ENCODE measurements around the gene TMX4.
A peak's percentile ranks its signal among the peaks of the same experiment; 100 is the strongest.

The TMX4 gene

GRCh38 chr20:8055096-8055495, 35.5 kb upstream of the TMX4 start:
- Histone ChIP-seq H3K9me3 (ENCODE audit: low read depth, low read length) (no peaks in the 10 kb centered on the region), H3K36me3 (ENCODE audit: insufficient read depth, low read length) (no peaks in the 10 kb centered on the region), H3K27ac (no peak overlapping the region), H3K9ac (ENCODE audit: insufficient read length) (no peak overlapping the region), H3K4me3 (no peak overlapping the region)
- no peak for DNase-seq (ENCODE audit: low read depth, low spot score)
- TF ChIP-seq EZH2 (IDR thresholded peaks at IDR 0.05) (no peak), POLR2AphosphoS5 (IDR thresholded peaks at IDR 0.05; ENCODE audit: borderline replicate concordance, low read depth, low read length) (no peak), FOXP2 (optimal IDR thresholded peaks at IDR 0.05; ENCODE audit: control extremely low read depth, extremely low read length, insufficient read depth) (no peak)

GRCh38 chr20:8050157-8050837, 30.7 kb upstream of the TMX4 start:
- TF ChIP-seq FOXP2 (optimal IDR thresholded peaks at IDR 0.05; ENCODE audit: control extremely low read depth, extremely low read length, insufficient read depth): no peak
- no peak for TF ChIP-seq EZH2 (IDR thresholded peaks at IDR 0.05)
- Histone ChIP-seq H3K9ac (ENCODE audit: insufficient read length) (no peak overlapping the region), H3K9me3 (ENCODE audit: low read depth, low read length) (no peaks in the 10 kb centered on the region; the same call in 1 of the 2 replicates), H3K36me3 (ENCODE audit: insufficient read depth, low read length) (no peaks in the 10 kb centered on the region), H3K4me3 (no peak overlapping the region), H3K27ac (no peak overlapping the region)
- no peak for DNase-seq (ENCODE audit: low read depth, low spot score)

- no peak for DNase-seq (ENCODE audit: low read depth, low spot score)
- H3K36me3 ChIP-seq (ENCODE audit: insufficient read depth, low read length): no peaks in the 10 kb centered on the region
- H3K9me3 ChIP-seq (ENCODE audit: low read depth, low read length): no peaks in the 10 kb centered on the region; the same call in 1 of the 2 replicates
- no peak overlapping the region for H3K4me3 ChIP-seq
- H3K9ac ChIP-seq (ENCODE audit: insufficient read length): no peak overlapping the region
- TF ChIP-seq POLR2AphosphoS5 (IDR thresholded peaks at IDR 0.05; ENCODE audit: borderline replicate concordance, low read depth, low read length) (no peak), EZH2 (IDR thresholded peaks at IDR 0.05) (no peak), FOXP2 (optimal IDR thresholded peaks at IDR 0.05; ENCODE audit: control extremely low read depth, extremely low read length, insufficient read depth) (no peak)
- no peak overlapping the region for H3K27ac ChIP-seq
Observed at GRCh38 chr20:8049310-8049709, 29.7 kb upstream of the TMX4 start.

- DNase-seq (ENCODE audit: low read depth, low spot score): no peak
- Histone ChIP-seq H3K9me3 (ENCODE audit: low read depth, low read length) (no peaks in the 10 kb centered on the region; the same call in 1 of the 2 replicates), H3K9ac (ENCODE audit: insufficient read length) (no peak overlapping the region), H3K4me3 (no peak overlapping the region), H3K27ac (no peak overlapping the region), H3K36me3 (ENCODE audit: insufficient read depth, low read length) (no peaks in the 10 kb centered on the region)
- no peak for TF ChIP-seq EZH2 (IDR thresholded peaks at IDR 0.05)
- TF ChIP-seq FOXP2 (optimal IDR thresholded peaks at IDR 0.05; ENCODE audit: control extremely low read depth, extremely low read length, insufficient read depth): no peak
- no peak for TF ChIP-seq POLR2AphosphoS5 (IDR thresholded peaks at IDR 0.05; ENCODE audit: borderline replicate concordance, low read depth, low read length)
Observed at GRCh38 chr20:8045946-8046345, 26.4 kb upstream of the TMX4 start.

- no peaks in the 10 kb centered on the region for H3K36me3 ChIP-seq (ENCODE audit: insufficient read depth, low read length)
- H3K9me3 ChIP-seq (ENCODE audit: low read depth, low read length): no peaks in the 10 kb centered on the region; the same call in 1 of the 2 replicates
- TF ChIP-seq EZH2 (IDR thresholded peaks at IDR 0.05) (no peak), POLR2AphosphoS5 (IDR thresholded peaks at IDR 0.05; ENCODE audit: borderline replicate concordance, low read depth, low read length) (no peak), FOXP2 (optimal IDR thresholded peaks at IDR 0.05; ENCODE audit: control extremely low read depth, extremely low read length, insufficient read depth) (no peak)
- no peak overlapping the region for H3K9ac ChIP-seq (ENCODE audit: insufficient read length)
- peak; percentile 44 for DNase-seq (ENCODE audit: low read depth, low spot score)
- H3K4me3 ChIP-seq: no peak overlapping the region
- H3K27ac ChIP-seq: no peak overlapping the region
Observed at GRCh38 chr20:8043687-8044282, 24.2 kb upstream of the TMX4 start.

GRCh38 chr20:8039042-8039441, 19.5 kb upstream of the TMX4 start:
- Histone ChIP-seq H3K9me3 (ENCODE audit: low read depth, low read length) (no peaks in the 10 kb centered on the region), H3K27ac (no peak overlapping the region), H3K9ac (ENCODE audit: insufficient read length) (no peak overlapping the region), H3K4me3 (no peak overlapping the region), H3K36me3 (ENCODE audit: insufficient read depth, low read length) (no peaks in the 10 kb centered on the region)
- DNase-seq (ENCODE audit: low read depth, low spot score): no peak
- TF ChIP-seq EZH2 (IDR thresholded peaks at IDR 0.05) (no peak), POLR2AphosphoS5 (IDR thresholded peaks at IDR 0.05; ENCODE audit: borderline replicate concordance, low read depth, low read length) (no peak), FOXP2 (optimal IDR thresholded peaks at IDR 0.05; ENCODE audit: control extremely low read depth, extremely low read length, insufficient read depth) (no peak)

GRCh38 chr20:8036771-8037170, 17.2 kb upstream of the TMX4 start:
- H3K36me3 ChIP-seq (ENCODE audit: insufficient read depth, low read length): no peaks in the 10 kb centered on the region
- DNase-seq (ENCODE audit: low read depth, low spot score): no peak
- TF ChIP-seq POLR2AphosphoS5 (IDR thresholded peaks at IDR 0.05; ENCODE audit: borderline replicate concordance, low read depth, low read length) (no peak), FOXP2 (optimal IDR thresholded peaks at IDR 0.05; ENCODE audit: control extremely low read depth, extremely low read length, insufficient read depth) (no peak), EZH2 (IDR thresholded peaks at IDR 0.05) (no peak)
- no peak overlapping the region for H3K27ac ChIP-seq
- no peak overlapping the region for H3K4me3 ChIP-seq
- no peak overlapping the region for H3K9ac ChIP-seq (ENCODE audit: insufficient read length)
- H3K9me3 ChIP-seq (ENCODE audit: low read depth, low read length): no peaks in the 10 kb centered on the region

- Histone ChIP-seq H3K27ac (no peak overlapping the region), H3K36me3 (ENCODE audit: insufficient read depth, low read length) (no peaks in the 10 kb centered on the region), H3K9ac (ENCODE audit: insufficient read length) (no peak overlapping the region), H3K4me3 (no peak overlapping the region), H3K9me3 (ENCODE audit: low read depth, low read length) (no peaks in the 10 kb centered on the region)
- no peak for DNase-seq (ENCODE audit: low read depth, low spot score)
- TF ChIP-seq FOXP2 (optimal IDR thresholded peaks at IDR 0.05; ENCODE audit: control extremely low read depth, extremely low read length, insufficient read depth): no peak
Observed at GRCh38 chr20:8033151-8033841, 13.7 kb upstream of the TMX4 start.
